Upper lobe of left lung (tissue), 4 donors: ENCODE measurements around the gene LRP1B.

Experiments
- CTCF ChIP-seq, 6 experiments: fragments of 450-650 bp in 4 of 6; fragments of 200-600 bp in 2 of 6; sonication (generic) in 2 of 6; IDR thresholded peaks; one replicate each; pipeline ENCODE4 v1.5.1; 2016 to 2019; ENCODE audit warnings: antibody characterized with exemption in 6 of 6
- POLR2A ChIP-seq, 4 donors: fragments of 450-650 bp; IDR thresholded peaks; one replicate each; pipeline ENCODE4 v1.5.1; 2016 to 2017; ENCODE audit warnings: antibody characterized with exemption in 4 of 4, mild to moderate bottlenecking in 2 of 4
- POLR2AphosphoS5 ChIP-seq, 2 donors: sonication (generic); formaldehyde crosslinking; IDR thresholded peaks; one replicate each; pipeline ENCODE4 v1.5.1; 2017; ENCODE audit warnings: antibody characterized with exemption in 2 of 2

GRCh38 chr2:141994066-141994465 is 136.8 kb downstream of the LRP1B start:
- TF ChIP-seq POLR2AphosphoS5 (IDR thresholded peaks at IDR 0.05): no peak
- TF ChIP-seq CTCF (IDR thresholded peaks at IDR 0.05): no peak
- TF ChIP-seq POLR2A (IDR thresholded peaks at IDR 0.05): no peak
